Measurements from ENCODE around the gene CDH13.

Gene CDH13

DNA sequence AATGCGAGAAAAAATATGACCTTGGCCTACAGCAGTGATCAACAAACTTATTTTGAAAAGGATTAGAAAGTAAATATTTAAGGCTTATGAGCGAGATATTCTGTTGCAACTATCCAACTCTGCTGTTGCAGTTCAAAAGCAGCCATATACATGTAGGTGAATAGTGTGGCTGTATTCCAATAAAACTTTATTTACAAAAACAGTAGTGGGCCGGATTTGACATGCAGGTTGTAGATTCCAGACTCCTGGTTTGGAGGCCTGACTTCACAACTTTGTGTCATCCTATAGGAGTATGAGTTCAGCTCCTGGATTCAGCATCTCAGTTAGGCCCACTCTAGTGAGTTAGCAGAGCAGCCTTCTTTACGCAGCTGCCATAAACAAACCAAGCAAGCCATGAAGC is 386.3 kb downstream of the CDH13 start:
- no peaks in the 10 kb centered on the region for H4K20me1 ChIP-seq (ENCODE audit: control insufficient read depth, insufficient read depth, low read depth, low read length)
- H3K36me3 ChIP-seq (ENCODE audit: control insufficient read depth, low read length), result no peaks in the 10 kb centered on the region
- no peak overlapping the region for H3K4me2 ChIP-seq (ENCODE audit: low read length)
- H3K79me2 ChIP-seq (ENCODE audit: control insufficient read depth, low read length), result no peaks in the 10 kb centered on the region
- no peaks in the 10 kb centered on the region for H3K9me3 ChIP-seq (ENCODE audit: control insufficient read depth, insufficient read depth, low read length)
- no peaks in the 10 kb centered on the region for H3K4me1 ChIP-seq (ENCODE audit: control insufficient read depth, low read length)
- H3K27me3 ChIP-seq (ENCODE audit: control insufficient read depth, low read length), result no peaks in the 10 kb centered on the region
- no peaks in the 10 kb centered on the region for H3F3A ChIP-seq (ENCODE audit: control insufficient read depth, insufficient read depth)
- H3K27ac ChIP-seq (ENCODE audit: low read depth, low read length), result no peak overlapping the region
- H3K9me2 ChIP-seq (replicated peaks; ENCODE audit: control insufficient read depth, low read length), result no peaks in the 10 kb centered on the region
- TF ChIP-seq, protein P1, sequence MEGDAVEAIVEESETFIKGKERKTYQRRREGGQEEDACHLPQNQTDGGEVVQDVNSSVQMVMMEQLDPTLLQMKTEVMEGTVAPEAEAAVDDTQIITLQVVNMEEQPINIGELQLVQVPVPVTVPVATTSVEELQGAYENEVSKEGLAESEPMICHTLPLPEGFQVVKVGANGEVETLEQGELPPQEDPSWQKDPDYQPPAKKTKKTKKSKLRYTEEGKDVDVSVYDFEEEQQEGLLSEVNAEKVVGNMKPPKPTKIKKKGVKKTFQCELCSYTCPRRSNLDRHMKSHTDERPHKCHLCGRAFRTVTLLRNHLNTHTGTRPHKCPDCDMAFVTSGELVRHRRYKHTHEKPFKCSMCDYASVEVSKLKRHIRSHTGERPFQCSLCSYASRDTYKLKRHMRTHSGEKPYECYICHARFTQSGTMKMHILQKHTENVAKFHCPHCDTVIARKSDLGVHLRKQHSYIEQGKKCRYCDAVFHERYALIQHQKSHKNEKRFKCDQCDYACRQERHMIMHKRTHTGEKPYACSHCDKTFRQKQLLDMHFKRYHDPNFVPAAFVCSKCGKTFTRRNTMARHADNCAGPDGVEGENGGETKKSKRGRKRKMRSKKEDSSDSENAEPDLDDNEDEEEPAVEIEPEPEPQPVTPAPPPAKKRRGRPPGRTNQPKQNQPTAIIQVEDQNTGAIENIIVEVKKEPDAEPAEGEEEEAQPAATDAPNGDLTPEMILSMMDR (IDR thresholded peaks at IDR 0.05; ENCODE audit: low read depth, low read length, poor library complexity, severe bottlenecking), result no peak
- no peak for TF ChIP-seq EZH2phosphoT487 (IDR thresholded peaks at IDR 0.05; ENCODE audit: borderline replicate concordance, low read length)
- no peak overlapping the region for H3K4me3 ChIP-seq (ENCODE audit: low read length)

GRCh38 chr16:83019963-83020362 is 393.2 kb downstream of the CDH13 start:
- H3F3A ChIP-seq (ENCODE audit: control insufficient read depth, insufficient read depth), result no peaks in the 10 kb centered on the region

GRCh38 chr16:83021045-83021444 is 394.3 kb downstream of the CDH13 start:
- H3K79me2 ChIP-seq (ENCODE audit: control insufficient read depth, low read length), result no peaks in the 10 kb centered on the region
- no peaks in the 10 kb centered on the region for H4K20me1 ChIP-seq (ENCODE audit: control insufficient read depth, insufficient read depth, low read depth, low read length)
- H3K9me3 ChIP-seq (ENCODE audit: control insufficient read depth, insufficient read depth, low read length), result no peaks in the 10 kb centered on the region
- no peaks in the 10 kb centered on the region for H3K9me2 ChIP-seq (replicated peaks; ENCODE audit: control insufficient read depth, low read length)
- no peaks in the 10 kb centered on the region for H3K36me3 ChIP-seq (ENCODE audit: control insufficient read depth, low read length)
- no peak overlapping the region for H3K4me3 ChIP-seq (ENCODE audit: low read length)
- no peak overlapping the region for H3K27ac ChIP-seq (ENCODE audit: low read depth, low read length)
- no peaks in the 10 kb centered on the region for H3F3A ChIP-seq (ENCODE audit: control insufficient read depth, insufficient read depth)
- TF ChIP-seq EZH2phosphoT487 (IDR thresholded peaks at IDR 0.05; ENCODE audit: borderline replicate concordance, low read length), result no peak
- TF ChIP-seq, protein P1 (IDR thresholded peaks at IDR 0.05; ENCODE audit: low read depth, low read length, poor library complexity, severe bottlenecking), result no peak
- no peaks in the 10 kb centered on the region for H3K4me1 ChIP-seq (ENCODE audit: control insufficient read depth, low read length)
- H3K4me2 ChIP-seq (ENCODE audit: low read length), result no peak overlapping the region
- no peaks in the 10 kb centered on the region for H3K27me3 ChIP-seq (ENCODE audit: control insufficient read depth, low read length)

More at GRCh38 chr16:83019963-83020362, 393.2 kb downstream of the CDH13 start:
- Histone ChIP-seq H3K27ac (ENCODE audit: low read depth, low read length) (no peak overlapping the region), H3K4me1 (ENCODE audit: control insufficient read depth, low read length) (no peaks in the 10 kb centered on the region), H3K36me3 (ENCODE audit: control insufficient read depth, low read length) (no peaks in the 10 kb centered on the region), H3K27me3 (ENCODE audit: control insufficient read depth, low read length) (no peaks in the 10 kb centered on the region), H3K4me3 (ENCODE audit: low read length) (no peak overlapping the region), H4K20me1 (ENCODE audit: control insufficient read depth, insufficient read depth, low read depth, low read length) (no peaks in the 10 kb centered on the region), H3K9me2 (replicated peaks; ENCODE audit: control insufficient read depth, low read length) (no peaks in the 10 kb centered on the region), H3K9me3 (ENCODE audit: control insufficient read depth, insufficient read depth, low read length) (no peaks in the 10 kb centered on the region), H3K4me2 (ENCODE audit: low read length) (no peak overlapping the region), H3K79me2 (ENCODE audit: control insufficient read depth, low read length) (no peaks in the 10 kb centered on the region)
- no peak for TF ChIP-seq EZH2phosphoT487 (IDR thresholded peaks at IDR 0.05; ENCODE audit: borderline replicate concordance, low read length)
- TF ChIP-seq, protein P1 (IDR thresholded peaks at IDR 0.05; ENCODE audit: low read depth, low read length, poor library complexity, severe bottlenecking), result no peak

- H3K27ac ChIP-seq (ENCODE audit: low read depth, low read length), result no peak overlapping the region
- H3K79me2 ChIP-seq (ENCODE audit: control insufficient read depth, low read length), result no peaks in the 10 kb centered on the region
- no peaks in the 10 kb centered on the region for H3K36me3 ChIP-seq (ENCODE audit: control insufficient read depth, low read length)
- H3K4me2 ChIP-seq (ENCODE audit: low read length), result no peak overlapping the region
- no peaks in the 10 kb centered on the region for H3K9me2 ChIP-seq (replicated peaks; ENCODE audit: control insufficient read depth, low read length)
- H4K20me1 ChIP-seq (ENCODE audit: control insufficient read depth, insufficient read depth, low read depth, low read length), result no peaks in the 10 kb centered on the region
- H3K4me1 ChIP-seq (ENCODE audit: control insufficient read depth, low read length), result no peaks in the 10 kb centered on the region
- no peaks in the 10 kb centered on the region for H3F3A ChIP-seq (ENCODE audit: control insufficient read depth, insufficient read depth)
- H3K9me3 ChIP-seq (ENCODE audit: control insufficient read depth, insufficient read depth, low read length), result no peaks in the 10 kb centered on the region
- H3K27me3 ChIP-seq (ENCODE audit: control insufficient read depth, low read length), result no peaks in the 10 kb centered on the region
- TF ChIP-seq, protein P1 (IDR thresholded peaks at IDR 0.05; ENCODE audit: low read depth, low read length, poor library complexity, severe bottlenecking), result no peak
- TF ChIP-seq EZH2phosphoT487 (IDR thresholded peaks at IDR 0.05; ENCODE audit: borderline replicate concordance, low read length), result no peak
- H3K4me3 ChIP-seq (ENCODE audit: low read length), result no peak overlapping the region
Observed at GRCh38 chr16:83021746-83022145, 395.0 kb downstream of the CDH13 start.

All from DOHH2 (cell line).